Lower leg skin (tissue), 4 donors: ENCODE data around the gene IFNGR1. TPM values are rescaled to one million over a fixed set of nuclear protein-coding genes. Genes with fewer than 3 reads are reported as not detected.

Experiments
- DNase-seq, 2 donors: peaks; one replicate each; pipeline ENCODE4 v3.0.0-alpha.2; 2019; ENCODE audit warnings: low spot score in 2 of 2
- H3K4me3 ChIP-seq: fragments of 200-600 bp; sonication (generic); 2 replicates; pipeline ENCODE4 v1.5.1; 2017; ENCODE audit warnings: mild to moderate bottlenecking, low read depth; ENCODE audit not compliant: poor library complexity, severe bottlenecking
- CTCF ChIP-seq, 3 donors: fragments of 450-650 bp; IDR thresholded peaks; one replicate each; pipeline ENCODE4 v1.5.1; 2016; ENCODE audit warnings: antibody characterized with exemption in 3 of 3, mild to moderate bottlenecking in 3 of 3, moderate library complexity in 2 of 3
- POLR2A ChIP-seq, 2 donors: fragments of 450-650 bp; IDR thresholded peaks; one replicate each; pipeline ENCODE4 v1.6.1; 2016 to 2017; ENCODE audit warnings: antibody characterized with exemption in 2 of 2, mild to moderate bottlenecking in 1 of 2, moderate library complexity in 1 of 2
- WGBS, 2 donors: methylation state at CpG; one replicate each; pipeline ENCODE4 v1.1.5; 2018; 5-methylcytosine and 5-hydroxymethylcytosine counted together
- intact Hi-C: fragments of 100-400 bp; cut with DNase I; formaldehyde crosslinking; loops from one replicate; pipeline ENCODE4 v1.15.0; 2023; ENCODE audit warnings: low total_unique reads
- total RNA-seq, 4 donors: library from RNA; depleted of rRNA; stranded (reverse); fragments of >200 nt; gene quantifications; one replicate each; pipeline ENCODE4 v1.1.0, GENCODE V29; 2016

IFNGR1 gene
- total RNA-seq, 4 donors from 2014 or later, result 64.2 to 92.1 (median 83.0) TPM

- intact Hi-C loops, result no loop called here
- TF ChIP-seq POLR2A (IDR thresholded peaks at IDR 0.05) (no peak), CTCF (IDR thresholded peaks at IDR 0.05) (no peak)
- 82 to 100% methylated on average over 1 of the region's 1 CpG for WGBS, 2 donors
- DNase-seq, result no peak
- H3K4me3 ChIP-seq, result no peak overlapping the region
Measured at GRCh38 chr6:137177611-137178010, 41.6 kb downstream of the IFNGR1 start.

- TF ChIP-seq CTCF (IDR thresholded peaks at IDR 0.05) (no peak), POLR2A (IDR thresholded peaks at IDR 0.05) (no peak)
- intact Hi-C loops, result no loop called here
- H3K4me3 ChIP-seq, result no peak overlapping the region
- WGBS, 2 donors, result 93 to 96% methylated on average over 5 of the region's 5 CpGs
- no peak for DNase-seq
Measured at GRCh38 chr6:137176729-137177128, 42.5 kb downstream of the IFNGR1 start.

- no peak for DNase-seq
- TF ChIP-seq CTCF (IDR thresholded peaks at IDR 0.05) (no peak), POLR2A (IDR thresholded peaks at IDR 0.05) (no peak)
- no peak overlapping the region for H3K4me3 ChIP-seq
- intact Hi-C loops, result no loop called here
- WGBS, 2 donors, result 45 to 59% methylated on average over 1 of the region's 1 CpG
Measured at GRCh38 chr6:137175868-137176245, 43.3 kb downstream of the IFNGR1 start.

- intact Hi-C loops, result no loop called here
- DNase-seq, result no peak
- WGBS, 2 donors, result 54 to 58% methylated on average over 4 of the region's 4 CpGs
- H3K4me3 ChIP-seq, result no peak overlapping the region
- TF ChIP-seq CTCF (IDR thresholded peaks at IDR 0.05), result no peak
- TF ChIP-seq POLR2A (IDR thresholded peaks at IDR 0.05), result no peak
Measured at GRCh38 chr6:137175157-137175867, 43.9 kb downstream of the IFNGR1 start.

GRCh38 chr6:137173501-137173900 is 45.7 kb downstream of the IFNGR1 start, which contains the start of gene IL22RA2:
Gene IL22RA2, minus strand, starts transcription at chr6:137173644. Its CDS starts 11,895 bp downstream, at chr6:137161749.
- H3K4me3 ChIP-seq, result no peak within 1 kb of the TSS
- 78% methylated on average over 4 of the region's 4 CpGs for WGBS, 2 donors
- DNase-seq, result no peak
- intact Hi-C loops, result no loop called here
- no peak for TF ChIP-seq POLR2A (IDR thresholded peaks at IDR 0.05)

GRCh38 chr6:137172734-137173431 is 46.3 kb downstream of the IFNGR1 start:
- intact Hi-C loops, result no loop called here
- TF ChIP-seq POLR2A (IDR thresholded peaks at IDR 0.05), result no peak
- no peak for TF ChIP-seq CTCF (IDR thresholded peaks at IDR 0.05)
- no peak for DNase-seq
- WGBS, 2 donors, result 84 to 89% methylated on average over 11 of the region's 11 CpGs
- H3K4me3 ChIP-seq, result no peak overlapping the region
